Parathyroid adenoma (tissue), 2 donors: ENCODE results near the gene TNNC1.

ENCODE experiments used
- H2AFZ ChIP-seq: fragments of 300-600 bp; sonication (generic); one replicate; pipeline ENCODE4 v1.7.0; 2017; ENCODE audit warnings: antibody characterized with exemption, mild to moderate bottlenecking
- H3K27ac ChIP-seq: fragments of 300-600 bp; sonication (generic); one replicate; pipeline ENCODE4 v1.7.0; 2017
- H3K27me3 ChIP-seq: fragments of 300-600 bp; sonication (generic); one replicate; pipeline ENCODE4 v1.7.0; 2017; ENCODE audit warnings: low read length; ENCODE audit not compliant: control insufficient read depth, insufficient read depth
- H3K36me3 ChIP-seq: fragments of 300-600 bp; sonication (generic); one replicate; pipeline ENCODE4 v1.7.0; 2017; ENCODE audit warnings: low read length; ENCODE audit not compliant: control insufficient read depth, insufficient read depth
- H3K4me1 ChIP-seq: fragments of 300-600 bp; sonication (generic); one replicate; pipeline ENCODE4 v1.7.0; 2017; ENCODE audit warnings: control low read depth
- H3K4me2 ChIP-seq: fragments of 300-600 bp; sonication (generic); one replicate; pipeline ENCODE4 v1.7.0; 2017; ENCODE audit warnings: low read length
- H3K4me3 ChIP-seq: fragments of 300-600 bp; sonication (generic); one replicate; pipeline ENCODE4 v1.7.0; 2017; ENCODE audit warnings: low read depth, low read length
- H3K79me2 ChIP-seq: fragments of 300-600 bp; sonication (generic); one replicate; pipeline ENCODE4 v1.7.0; 2017; ENCODE audit warnings: control low read depth
- H3K9ac ChIP-seq: fragments of 300-600 bp; sonication (generic); one replicate; pipeline ENCODE4 v1.7.0; 2017; ENCODE audit warnings: mild to moderate bottlenecking
- H3K9me3 ChIP-seq: fragments of 300-600 bp; sonication (generic); one replicate; pipeline ENCODE4 v1.7.0; 2017; ENCODE audit warnings: low read length; ENCODE audit not compliant: control insufficient read depth
- TF ChIP-seq, protein P1 (sequence below): fragments of 300-600 bp; sonication (generic); IDR thresholded peaks from one replicate; pipeline ENCODE4 v1.7.0; 2017; ENCODE audit warnings: antibody characterized with exemption, mild to moderate bottlenecking
- donor health status: primary hyperparathyroidism.

The TNNC1 gene

GRCh38 chr3:52455283-52456168 is 1.7 kb upstream of the TNNC1 start, which contains the start of gene NISCH:
Gene NISCH, plus strand, starts transcription at chr3:52455604. Its CDS starts 38 bp downstream, at chr3:52455642.
- H3K4me2 ChIP-seq: peak within 1 kb of the TSS; percentile 99
- peaks cover 3% of the 10 kb centered on the region for H3K79me2 ChIP-seq
- no peaks in the 10 kb centered on the region for H3K27me3 ChIP-seq
- H3K9ac ChIP-seq: peak within 1 kb of the TSS; percentile 97
- H3K9me3 ChIP-seq: no peaks in the 10 kb centered on the region
- peak within 1 kb of the TSS; percentile 81 for H3K27ac ChIP-seq
- H3K36me3 ChIP-seq: no peaks in the 10 kb centered on the region
- peak within 1 kb of the TSS; percentile 95 for H2AFZ ChIP-seq
- TF ChIP-seq, protein P1, sequence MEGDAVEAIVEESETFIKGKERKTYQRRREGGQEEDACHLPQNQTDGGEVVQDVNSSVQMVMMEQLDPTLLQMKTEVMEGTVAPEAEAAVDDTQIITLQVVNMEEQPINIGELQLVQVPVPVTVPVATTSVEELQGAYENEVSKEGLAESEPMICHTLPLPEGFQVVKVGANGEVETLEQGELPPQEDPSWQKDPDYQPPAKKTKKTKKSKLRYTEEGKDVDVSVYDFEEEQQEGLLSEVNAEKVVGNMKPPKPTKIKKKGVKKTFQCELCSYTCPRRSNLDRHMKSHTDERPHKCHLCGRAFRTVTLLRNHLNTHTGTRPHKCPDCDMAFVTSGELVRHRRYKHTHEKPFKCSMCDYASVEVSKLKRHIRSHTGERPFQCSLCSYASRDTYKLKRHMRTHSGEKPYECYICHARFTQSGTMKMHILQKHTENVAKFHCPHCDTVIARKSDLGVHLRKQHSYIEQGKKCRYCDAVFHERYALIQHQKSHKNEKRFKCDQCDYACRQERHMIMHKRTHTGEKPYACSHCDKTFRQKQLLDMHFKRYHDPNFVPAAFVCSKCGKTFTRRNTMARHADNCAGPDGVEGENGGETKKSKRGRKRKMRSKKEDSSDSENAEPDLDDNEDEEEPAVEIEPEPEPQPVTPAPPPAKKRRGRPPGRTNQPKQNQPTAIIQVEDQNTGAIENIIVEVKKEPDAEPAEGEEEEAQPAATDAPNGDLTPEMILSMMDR: no peak
- peaks cover 15% of the 10 kb centered on the region for H3K4me1 ChIP-seq
- peak within 1 kb of the TSS; percentile 68 for H3K4me3 ChIP-seq

DNA sequence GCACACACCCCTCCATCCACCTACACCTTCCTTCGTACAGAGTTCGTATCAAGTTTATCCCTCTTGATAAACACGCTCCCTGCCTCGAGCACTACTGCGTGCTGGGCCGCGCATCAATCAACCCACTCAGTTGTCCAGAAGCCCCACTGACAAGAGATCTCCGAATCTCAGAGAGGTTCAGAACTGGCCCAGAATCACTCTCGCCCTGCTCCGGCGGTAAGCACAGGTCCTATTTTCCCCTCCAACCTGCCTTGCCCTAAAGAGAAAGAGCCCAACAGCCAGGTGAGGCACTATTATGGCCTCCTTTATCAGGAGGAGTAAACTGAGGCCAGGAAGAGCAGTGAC is 1.1 kb upstream of the TNNC1 start:
- Histone ChIP-seq H3K4me3 (peak overlapping the region; percentile 68), H3K36me3 (no peaks in the 10 kb centered on the region), H3K79me2 (peaks cover 3% of the 10 kb centered on the region), H3K4me1 (peaks cover 21% of the 10 kb centered on the region), H2AFZ (peak overlapping the region; percentile 80), H3K9me3 (no peaks in the 10 kb centered on the region), H3K9ac (peak overlapping the region; percentile 10), H3K27me3 (no peaks in the 10 kb centered on the region), H3K27ac (peak overlapping the region; percentile 81), H3K4me2 (peak overlapping the region; percentile 99)
- TF ChIP-seq, protein P1: no peak

DNA sequence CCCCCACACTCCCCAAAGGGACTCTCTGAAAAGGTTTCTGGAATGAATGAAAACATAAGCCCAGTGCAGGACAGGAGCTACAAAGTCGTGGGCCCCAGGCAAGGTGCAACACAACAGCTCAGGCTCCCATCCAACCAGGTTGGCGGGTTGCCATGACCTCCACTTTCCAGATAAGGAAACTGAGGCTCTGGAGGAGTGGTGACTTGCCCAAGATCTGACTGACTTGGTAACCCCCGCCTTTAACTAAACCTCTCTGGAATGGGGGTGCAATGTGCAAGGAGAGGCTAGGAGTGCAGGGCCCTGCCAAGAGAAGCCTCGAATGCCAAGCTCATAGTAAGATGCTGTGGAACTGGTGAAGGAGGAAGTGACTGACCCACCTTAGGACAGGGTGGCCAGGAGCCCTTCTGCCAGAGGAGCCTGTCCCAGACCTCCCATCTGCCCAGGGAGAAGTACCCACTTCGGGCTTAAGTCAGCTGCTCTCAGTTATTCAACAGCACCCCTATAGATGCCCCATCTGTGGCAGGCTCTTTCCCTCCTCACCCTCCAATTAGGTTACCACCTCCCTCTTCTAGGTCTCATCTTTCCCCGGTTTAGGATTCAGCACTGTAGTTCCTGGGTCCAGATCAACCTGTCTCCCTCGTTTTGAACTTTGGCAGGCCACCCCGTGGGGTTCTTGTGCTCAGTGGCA is 553 bp upstream of the TNNC1 start:
- Histone ChIP-seq H3K36me3 (no peaks in the 10 kb centered on the region), H3K4me3 (peak overlapping the region; percentile 68), H3K27me3 (no peaks in the 10 kb centered on the region), H3K9me3 (no peaks in the 10 kb centered on the region), H3K9ac (no peak overlapping the region), H2AFZ (peak overlapping the region; percentile 80), H3K4me2 (peak overlapping the region; percentile 99), H3K4me1 (peaks cover 25% of the 10 kb centered on the region), H3K79me2 (peaks cover 3% of the 10 kb centered on the region), H3K27ac (peak overlapping the region; percentile 81)
- TF ChIP-seq, protein P1: no peak

GRCh38 chr3:52452570-52453221 is 1.1 kb downstream of the TNNC1 start:
- Histone ChIP-seq H3K36me3 (no peaks in the 10 kb centered on the region), H3K4me3 (no peak overlapping the region), H2AFZ (no peak overlapping the region), H3K4me1 (peaks cover 25% of the 10 kb centered on the region), H3K27me3 (no peaks in the 10 kb centered on the region), H3K79me2 (peaks cover 3% of the 10 kb centered on the region), H3K9ac (no peak overlapping the region), H3K9me3 (no peaks in the 10 kb centered on the region), H3K27ac (no peak overlapping the region), H3K4me2 (no peak overlapping the region)
- TF ChIP-seq, protein P1: no peak
